GM12801 (cell line): ENCODE measurements around the gene FSTL3.

Experiments
- CTCF ChIP-seq: IDR thresholded peaks from one replicate; pipeline ENCODE4 v1.5.1; 2011; ENCODE audit warnings: control low read depth; ENCODE audit not compliant: insufficient read length; ENCODE audit errors: extremely low read depth

FSTL3 gene

GRCh38 chr19:634975-635652 lies 41.1 kb upstream of the FSTL3 start:
- no peak for TF ChIP-seq CTCF

GRCh38 chr19:638906-639252 lies 37.3 kb upstream of the FSTL3 start:
- TF ChIP-seq CTCF: no peak

GRCh38 chr19:639253-640160 lies 36.7 kb upstream of the FSTL3 start, which contains the start of gene FGF22:
Gene FGF22 (plus strand): TSS chr19:639879. CDS start chr19:639926, 47 bp downstream.
- no peak for TF ChIP-seq CTCF

GRCh38 chr19:640161-640558 lies 36.0 kb upstream of the FSTL3 start:
- no peak for TF ChIP-seq CTCF

GRCh38 chr19:640606-641189 lies 35.5 kb upstream of the FSTL3 start:
- TF ChIP-seq CTCF: no peak

- no peak for TF ChIP-seq CTCF
Measured at GRCh38 chr19:641702-642101, 34.5 kb upstream of the FSTL3 start.

GRCh38 chr19:642767-643727 lies 33.1 kb upstream of the FSTL3 start:
- TF ChIP-seq CTCF: no peak
